ENCODE measurements around the gene TRAF3IP1. TPM values are rescaled to one million over a fixed set of nuclear protein-coding genes. Genes with fewer than 3 reads are reported as not detected.
"Not testable (repeated sequence)": the region's sequence is repeated elsewhere in the genome, so short reads cannot be mapped to it uniquely, and the experiment has no call there.

TRAF3IP1 gene
- polyA plus RNA-seq, 5 donors, result 16.5 to 24.6 (median 18.7) TPM

DNA sequence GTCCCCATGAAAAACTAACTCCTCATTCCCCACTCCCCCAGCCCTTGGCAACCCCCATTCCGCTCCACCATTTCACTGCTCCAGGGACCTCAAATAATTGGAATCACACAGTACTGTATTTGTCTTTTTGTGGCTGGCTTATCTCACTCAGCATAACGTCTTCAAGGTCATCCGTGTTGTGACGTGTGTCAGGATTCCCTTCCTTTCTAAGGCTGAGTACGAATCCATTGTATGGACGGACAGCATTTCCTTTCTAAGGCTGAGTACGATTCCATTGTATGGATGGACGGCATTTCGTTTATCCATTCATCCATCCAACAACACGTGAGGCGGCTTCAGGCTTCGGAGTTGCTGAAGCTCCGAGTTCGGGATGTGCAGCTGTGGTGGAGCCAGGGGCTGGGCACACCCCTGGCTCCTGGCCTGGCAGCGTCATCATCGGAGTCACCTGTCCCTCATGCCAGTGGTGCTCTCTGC lies 105.2 kb downstream of the TRAF3IP1 start:
- no peak for DNase-seq

DNA sequence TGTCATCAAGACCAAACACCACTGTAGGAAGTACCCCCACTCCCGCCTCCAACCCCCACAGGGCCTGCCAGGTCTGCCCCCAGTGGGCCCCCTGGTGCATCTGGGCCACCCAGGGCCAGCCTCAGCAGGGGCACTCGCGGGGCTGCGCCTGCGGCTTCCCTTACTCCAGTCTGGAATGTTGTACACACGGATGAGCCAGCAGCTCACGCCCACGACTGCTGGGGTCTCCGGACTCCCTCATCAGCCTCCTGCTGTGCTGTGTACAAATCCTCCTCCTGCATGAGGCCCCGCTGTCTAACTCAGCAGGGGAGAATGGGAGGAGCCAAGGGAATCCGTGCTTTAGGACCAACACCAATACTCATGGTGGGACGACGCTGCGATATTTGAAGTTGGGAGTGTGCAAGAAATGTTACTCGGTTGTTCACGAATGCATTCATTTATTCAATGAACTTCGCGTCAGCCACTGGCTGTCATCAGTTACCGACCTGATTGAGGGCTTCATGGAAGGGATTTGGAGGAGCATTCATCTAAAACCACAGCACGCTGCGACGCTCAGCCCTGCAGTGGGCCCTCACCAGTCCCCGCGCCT lies 105.8 kb downstream of the TRAF3IP1 start:
- no peak for DNase-seq

DNA sequence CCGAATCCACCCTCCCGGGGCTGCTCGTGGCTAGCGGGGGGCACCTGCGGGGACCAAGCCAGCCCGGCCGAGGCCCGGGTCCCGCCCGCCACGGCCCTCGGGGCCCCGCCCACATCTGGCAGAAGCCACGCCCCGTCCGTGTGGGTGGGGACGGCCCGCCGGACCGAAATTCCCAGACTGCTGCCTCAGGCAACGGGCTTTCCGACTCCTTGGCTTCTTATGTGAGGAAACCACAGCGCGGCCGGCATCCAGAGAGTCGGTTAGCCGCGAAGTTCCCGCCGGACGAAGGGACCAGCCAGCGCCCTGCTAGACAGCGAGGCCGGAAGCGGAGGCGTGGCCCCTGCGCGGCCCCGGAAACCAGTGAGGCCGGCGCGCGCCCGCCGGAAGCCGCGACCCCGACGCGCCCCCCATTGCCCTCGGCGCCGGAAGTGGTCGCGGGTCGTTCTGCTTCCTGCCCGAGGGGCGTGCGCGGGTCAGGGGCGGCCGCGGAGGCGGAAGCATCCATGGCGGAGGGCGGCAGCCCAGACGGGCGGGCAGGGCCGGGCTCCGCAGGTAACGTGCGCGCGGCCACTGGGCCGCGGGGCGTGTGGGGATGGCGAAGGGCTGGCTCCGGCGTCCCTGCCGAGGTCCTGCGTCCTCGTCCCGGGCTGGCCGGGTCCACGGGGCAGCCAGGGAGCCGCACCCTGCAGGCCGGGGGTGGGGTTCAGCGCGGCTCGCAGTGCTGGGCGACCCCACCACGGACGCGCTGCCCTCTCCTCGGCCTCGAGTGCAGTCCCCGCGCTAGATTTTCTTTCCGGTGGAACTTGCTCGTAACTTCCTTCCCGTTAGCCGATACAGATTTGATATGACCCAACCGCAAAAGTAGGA lies 106.5 kb downstream of the TRAF3IP1 start, which contains the start of gene ASB1:
Gene ASB1, plus strand, starts transcription at position 360 of the 867 bp plus-strand sequence. Its CDS starts 144 bp downstream, at position 504.
- peak; percentile 82 for DNase-seq

DNA sequence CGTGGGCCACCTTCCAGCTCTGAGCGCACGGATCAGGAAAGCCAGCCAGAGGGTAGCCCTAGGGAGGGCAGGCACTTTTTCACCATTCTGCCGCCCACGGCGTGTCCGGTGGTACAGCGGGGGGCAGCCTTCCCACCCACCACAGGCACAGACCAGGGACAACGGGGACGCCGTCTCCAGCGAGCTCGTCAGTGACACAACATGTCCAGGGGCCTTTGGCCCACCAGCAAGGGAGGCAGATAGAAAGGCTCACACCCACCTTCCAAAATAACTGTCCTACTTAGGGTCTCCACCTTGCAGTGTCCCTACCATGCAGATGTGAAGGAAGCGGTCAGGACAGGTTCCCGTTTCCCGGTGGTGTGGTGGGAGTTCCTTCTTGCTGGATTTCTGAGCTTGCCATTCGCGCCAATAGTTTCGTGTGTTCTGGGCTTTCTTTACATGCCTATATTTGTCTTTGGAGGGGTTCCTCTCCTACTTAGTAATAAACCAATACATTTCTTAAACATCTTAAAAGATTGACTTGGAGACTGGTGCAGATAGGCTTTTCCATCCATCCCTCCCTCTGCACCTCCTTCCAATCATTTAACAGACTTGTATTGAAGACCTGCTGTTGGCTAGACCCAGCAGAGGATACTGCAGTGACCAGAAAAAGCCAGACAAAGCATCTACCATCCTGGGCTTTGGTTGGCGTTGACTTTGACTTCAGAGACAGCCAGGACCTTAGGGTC lies 107.3 kb downstream of the TRAF3IP1 start:
- no peak for DNase-seq

DNA sequence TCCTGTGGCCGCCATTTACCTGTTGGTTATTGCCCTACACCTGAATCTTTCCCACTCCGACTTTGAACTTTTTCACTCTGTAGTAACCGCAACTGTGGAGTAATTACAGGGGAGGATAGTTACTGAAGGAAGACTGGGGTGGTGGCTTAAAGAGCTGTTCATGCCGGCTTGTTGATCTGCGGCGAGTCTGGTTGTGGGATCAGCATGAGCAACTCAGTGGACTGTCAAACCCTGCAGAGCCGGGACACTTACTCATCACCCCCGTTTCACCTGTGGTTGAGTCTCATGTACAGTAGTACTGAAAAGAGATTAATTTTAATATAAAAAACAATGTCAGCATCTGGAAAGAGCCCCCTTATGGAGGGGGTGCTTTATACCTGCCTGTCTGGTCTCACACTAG lies 108.5 kb downstream of the TRAF3IP1 start:
- DNase-seq, result no peak

DNA sequence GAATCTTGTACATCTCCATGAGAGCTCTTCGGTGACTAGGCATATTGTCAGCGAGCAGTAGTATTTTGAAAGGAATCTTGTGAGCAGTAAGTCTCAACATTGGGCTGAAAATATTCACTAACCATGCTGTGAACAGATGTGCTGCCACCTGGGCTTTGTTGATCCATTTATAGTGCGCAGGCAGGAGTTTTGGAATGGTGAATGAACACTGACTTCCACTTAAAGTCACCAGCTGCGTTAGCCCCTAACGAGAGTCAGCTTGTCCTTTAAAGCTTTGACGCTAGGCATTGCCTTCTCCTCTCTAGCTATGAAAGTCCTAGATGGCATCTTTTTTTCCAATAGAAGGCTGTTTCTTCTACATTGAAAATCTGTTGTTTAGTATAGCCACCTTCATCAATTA lies 110.5 kb downstream of the TRAF3IP1 start:
- DNase-seq, result no peak

DNA sequence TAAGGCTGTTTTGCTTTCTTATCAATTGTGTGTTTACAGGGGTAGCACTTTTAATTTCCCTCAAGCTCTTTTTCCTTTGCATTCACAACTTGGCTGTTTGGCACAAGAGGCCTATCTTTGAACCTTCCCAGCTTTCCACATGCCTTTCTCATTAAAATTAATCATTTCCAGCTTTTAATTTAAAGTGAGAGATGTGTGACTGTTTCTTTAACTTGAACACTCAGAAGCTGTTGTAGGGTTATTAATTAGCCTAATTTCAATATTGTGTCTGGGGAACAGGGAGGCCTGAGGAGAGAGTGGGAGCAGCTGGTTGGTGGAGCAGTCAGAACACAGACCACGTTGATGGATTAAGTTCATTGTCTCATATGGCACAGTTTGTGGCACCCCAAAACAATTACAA lies 111.1 kb downstream of the TRAF3IP1 start:
- DNase-seq, result no peak

DNA sequence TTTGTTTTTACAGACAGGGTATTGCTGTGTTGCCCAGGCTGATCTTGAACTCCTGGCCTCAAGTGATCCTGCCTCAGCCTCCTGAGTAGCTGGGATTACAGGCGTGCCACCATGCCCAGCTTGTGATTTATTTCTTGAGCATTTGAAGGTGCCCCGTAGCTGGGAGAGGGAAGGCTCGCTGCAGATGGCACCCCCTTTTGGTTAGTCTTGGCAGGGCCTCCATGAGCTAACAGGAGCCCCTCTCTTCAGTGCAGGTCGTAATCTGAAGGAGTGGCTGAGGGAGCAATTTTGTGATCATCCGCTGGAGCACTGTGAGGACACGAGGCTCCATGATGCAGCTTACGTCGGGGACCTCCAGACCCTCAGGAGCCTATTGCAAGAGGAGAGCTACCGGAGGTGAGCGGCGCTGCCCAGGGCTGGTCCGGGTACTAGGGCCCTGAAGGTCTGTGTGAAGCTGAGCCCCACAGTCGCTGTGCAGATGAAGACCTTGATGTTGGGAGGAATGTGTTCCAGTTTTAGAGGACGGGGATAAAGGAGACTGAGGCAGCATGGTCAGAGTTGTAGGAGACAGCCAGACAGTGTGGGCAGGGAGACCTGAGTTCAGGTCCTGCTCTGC lies 113.1 kb downstream of the TRAF3IP1 start:
- no peak for DNase-seq

DNA sequence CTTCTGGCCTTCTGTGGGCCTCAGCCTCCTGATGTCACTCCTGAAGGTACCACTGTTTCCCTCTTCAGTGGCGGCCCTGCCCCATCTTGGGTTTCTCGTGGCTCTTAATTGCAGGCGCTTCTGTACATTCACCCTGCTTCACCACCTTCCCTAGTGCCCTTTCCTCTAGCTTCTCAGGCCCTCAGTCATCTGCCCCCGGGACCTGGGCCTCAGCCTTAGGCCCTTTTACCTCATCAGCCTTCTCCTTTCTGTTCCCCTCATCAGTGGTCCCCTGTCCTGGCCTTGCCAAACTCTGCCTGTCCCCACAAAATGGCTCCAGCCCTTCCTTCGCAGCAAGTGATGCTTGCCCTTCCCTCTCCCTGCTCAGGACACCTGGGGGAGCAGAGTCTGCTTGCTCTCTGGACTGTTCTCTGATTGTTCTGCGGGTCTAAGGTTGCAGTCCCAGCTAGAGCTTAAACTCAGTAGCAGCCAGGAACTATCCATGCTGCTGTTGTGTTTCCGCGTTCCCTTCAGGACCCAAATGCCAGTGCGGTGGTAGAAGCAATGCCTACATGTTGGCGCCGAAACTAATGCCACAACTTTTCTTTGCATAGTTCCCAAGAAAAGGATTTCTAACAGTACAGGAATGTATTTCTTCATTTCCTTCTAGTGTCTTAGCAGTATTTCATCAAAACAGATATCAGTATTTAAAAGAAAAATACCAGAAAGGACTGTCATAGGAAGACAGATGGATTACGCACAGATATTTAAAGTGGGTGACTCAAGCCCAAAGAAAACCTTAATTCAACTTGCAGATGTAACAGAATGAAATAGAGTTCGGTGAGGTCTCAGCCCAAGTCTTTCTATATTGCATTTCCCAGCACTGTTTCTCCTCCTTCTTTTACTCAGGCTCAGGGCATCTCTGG lies 113.9 kb downstream of the TRAF3IP1 start:
- no peak for DNase-seq

DNA sequence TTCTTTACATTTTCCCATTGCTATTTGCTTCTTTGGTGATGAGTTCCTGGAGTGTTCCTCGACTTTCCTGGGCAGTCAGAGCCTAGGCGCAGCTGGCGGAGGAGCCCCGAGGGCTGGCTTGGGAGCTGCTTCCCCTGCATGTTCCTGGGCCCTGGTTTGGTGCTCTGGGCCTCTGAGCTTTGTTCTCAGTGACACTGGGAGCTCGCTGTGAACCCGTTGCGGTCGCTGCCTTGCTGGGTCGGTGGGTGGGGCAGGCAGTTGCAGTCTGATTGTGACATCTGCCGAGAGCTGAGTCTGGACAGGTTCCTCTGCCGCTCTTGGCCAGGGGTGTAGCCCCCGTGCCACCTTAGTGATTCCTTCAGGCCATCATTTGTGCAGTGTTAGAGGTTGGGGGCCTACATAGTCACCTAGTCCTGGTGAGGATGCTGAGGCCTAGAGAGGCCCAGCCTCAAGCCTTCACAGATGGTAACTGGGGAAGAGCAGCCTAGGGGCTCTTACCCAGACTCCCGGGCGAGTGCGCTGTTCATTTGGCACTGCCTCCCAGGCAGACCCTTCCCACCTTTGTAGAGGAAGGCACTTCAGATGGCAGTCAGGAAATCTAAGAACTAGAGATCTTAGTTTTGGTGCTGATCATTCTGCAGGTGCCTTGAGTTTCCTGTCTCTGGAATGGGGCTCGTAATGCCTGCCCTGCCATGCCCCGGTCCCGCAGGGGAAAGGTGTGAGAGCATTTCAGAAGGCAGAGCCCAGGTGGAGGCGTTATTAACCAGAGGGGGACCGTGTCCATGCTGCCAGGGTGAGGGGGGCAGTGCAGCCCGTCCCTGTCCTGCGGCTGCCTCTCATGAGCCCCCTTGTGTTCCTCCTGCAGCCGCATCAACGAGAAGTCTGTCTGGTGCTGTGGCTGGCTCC lies 114.8 kb downstream of the TRAF3IP1 start:
- DNase-seq, result no peak

DNA sequence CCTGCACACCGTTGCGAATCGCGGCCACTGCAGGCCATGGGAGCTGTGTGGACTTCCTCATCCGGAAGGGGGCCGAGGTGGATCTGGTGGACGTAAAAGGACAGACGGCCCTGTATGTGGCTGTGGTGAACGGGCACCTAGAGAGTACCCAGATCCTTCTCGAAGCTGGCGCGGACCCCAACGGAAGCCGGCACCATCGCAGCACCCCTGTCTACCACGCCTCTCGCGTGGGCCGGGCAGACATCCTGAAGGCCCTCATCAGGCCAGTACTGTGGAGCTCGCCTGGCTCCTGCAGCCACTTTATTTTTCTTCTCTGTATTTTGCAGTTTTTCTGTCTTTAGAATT lies 115.4 kb downstream of the TRAF3IP1 start:
- no peak for DNase-seq

DNA sequence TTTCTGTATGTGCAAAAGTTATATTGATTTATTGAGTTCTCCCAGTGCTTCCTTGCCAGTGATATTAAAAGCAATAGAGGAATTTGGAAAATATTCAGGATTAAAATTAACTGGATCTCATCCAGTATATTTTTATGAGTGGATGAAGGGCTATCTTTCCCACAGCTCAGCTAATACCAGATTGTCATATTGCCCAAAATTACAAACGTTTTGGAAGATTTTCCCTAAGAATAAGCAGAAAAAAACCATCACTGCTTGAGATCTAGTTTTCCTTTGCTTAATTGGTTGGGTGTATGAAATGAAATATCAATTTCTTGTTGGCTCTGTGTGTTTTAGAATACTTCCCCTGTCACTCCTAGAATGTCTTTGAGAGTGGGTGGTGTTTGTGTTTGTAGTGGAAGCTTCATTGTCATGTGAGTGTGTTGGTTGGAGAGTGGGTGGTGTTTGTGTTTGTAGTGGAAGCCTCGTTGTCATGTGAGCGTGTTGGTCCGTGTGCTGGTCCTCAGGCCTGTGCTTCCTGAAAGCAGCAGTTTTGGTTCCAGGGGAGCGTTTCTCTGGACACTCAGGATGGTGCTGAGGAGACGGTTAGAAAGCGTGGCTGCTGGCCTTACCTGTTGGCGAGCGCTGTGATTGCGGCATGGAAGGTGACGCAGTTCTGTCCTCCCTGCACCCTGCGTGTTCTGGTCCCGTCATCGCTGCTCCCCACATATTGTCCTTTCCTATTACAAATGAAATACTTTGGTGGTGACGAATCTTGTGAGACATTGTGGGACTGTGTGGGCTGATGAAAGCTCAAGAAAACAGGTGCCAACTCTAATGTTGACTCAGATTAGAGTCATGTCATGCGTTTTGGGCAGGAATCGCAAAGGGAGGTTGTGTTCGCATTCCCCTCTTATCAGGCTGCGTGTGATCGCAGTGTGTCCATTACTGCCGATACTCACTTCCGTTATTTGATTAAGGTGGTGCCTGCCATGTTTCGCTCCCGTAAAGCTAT lies 118.8 kb downstream of the TRAF3IP1 start:
- DNase-seq, result no peak

DNA sequence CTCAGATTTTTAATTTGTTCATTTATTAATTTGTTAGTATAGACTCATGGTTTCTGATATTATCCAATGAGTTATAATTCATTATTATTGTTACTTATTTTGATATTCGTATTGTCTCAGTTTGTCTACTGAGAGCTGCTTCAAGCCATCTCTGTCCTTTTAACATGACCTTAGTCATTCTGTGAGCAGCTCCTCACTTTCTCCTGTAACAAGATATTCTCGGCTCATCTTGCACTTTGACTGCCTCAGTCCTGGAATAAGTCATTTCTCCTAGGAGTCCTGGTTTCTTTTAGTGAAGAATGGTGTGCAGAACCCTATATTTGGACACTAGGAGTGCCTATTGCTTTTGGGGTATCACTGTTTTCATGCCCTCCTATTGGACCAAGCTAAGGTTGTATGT lies 119.6 kb downstream of the TRAF3IP1 start:
- no peak for DNase-seq

DNA sequence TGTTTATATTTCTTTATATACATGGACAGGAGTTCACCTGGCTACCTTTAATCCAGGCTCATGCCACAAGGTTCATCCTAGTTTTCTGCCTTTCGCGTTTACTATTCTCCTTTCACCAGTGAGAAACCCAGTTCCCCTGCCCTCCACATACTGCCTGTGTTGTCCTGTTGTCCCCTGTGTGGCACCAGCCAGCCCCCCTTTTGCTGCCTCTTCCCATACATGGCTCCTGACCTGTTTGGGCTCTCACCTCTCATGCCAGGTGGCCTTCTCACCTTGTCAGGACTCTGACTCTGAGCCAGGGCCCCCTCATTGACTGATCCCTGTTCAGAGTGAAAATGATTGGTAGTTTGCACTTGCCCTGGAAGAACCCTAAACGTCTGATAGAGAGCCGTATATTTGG lies 120.0 kb downstream of the TRAF3IP1 start:
- no peak for DNase-seq

DNA sequence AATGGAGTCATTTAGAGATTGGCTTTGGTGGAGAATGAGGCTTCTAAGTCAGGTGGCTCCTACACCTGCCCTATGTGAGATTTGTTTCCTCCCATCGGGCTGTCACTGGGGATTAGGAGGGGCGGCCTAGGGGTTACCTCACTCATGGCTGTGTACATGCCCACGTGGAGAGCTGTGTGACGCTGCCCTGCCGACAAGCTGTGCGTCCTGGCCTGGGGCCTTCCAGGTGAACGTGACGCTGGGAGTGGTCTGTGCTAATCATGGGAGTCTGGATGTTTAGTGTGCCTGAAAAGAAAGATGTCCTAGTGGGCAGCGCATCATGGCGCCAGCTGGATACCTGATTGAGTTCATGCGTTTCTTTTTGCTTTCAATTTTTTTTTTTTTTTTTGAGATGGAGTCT lies 120.4 kb downstream of the TRAF3IP1 start:
- no peak for DNase-seq

DNA sequence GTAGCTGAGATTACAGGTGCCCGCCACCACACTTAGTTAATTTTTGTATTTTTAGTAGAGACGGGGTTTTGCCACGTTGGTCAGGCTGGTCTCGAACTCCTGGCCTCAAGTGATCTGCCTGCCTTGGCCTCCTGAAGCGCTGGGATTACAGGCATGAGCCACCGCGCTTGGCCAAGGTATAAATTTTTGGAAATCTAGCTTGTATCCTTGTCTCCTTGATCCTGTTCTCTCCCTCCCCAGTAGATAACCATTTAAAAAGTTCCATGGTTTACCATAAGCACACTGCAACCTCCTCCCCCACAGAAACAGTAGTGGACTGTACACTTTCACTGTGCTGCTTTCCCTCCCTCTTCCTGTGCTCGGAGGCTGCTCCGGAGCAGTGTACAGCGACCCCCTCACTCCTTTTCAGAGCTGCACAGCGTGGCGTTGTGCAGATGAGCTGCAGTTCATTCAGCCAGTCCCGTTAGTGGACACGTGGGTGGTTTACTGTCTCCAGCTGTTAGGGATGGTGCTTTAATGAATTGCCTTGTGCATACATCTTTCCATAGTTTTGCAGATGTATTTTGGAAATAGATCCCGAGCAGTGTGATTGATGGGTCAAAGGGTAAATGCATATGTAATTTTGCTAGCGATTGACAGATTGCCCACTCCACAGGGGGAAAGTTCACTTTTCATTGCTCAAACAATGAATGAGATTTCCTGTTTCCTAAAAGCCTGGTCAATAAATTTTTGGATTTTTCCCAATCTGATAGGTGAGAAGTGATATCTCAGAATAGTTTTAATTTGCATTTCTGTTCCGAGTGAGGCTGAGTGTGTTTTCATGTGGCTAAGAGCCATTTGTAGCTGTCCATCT lies 121.2 kb downstream of the TRAF3IP1 start:
- DNase-seq, result no peak

DNA sequence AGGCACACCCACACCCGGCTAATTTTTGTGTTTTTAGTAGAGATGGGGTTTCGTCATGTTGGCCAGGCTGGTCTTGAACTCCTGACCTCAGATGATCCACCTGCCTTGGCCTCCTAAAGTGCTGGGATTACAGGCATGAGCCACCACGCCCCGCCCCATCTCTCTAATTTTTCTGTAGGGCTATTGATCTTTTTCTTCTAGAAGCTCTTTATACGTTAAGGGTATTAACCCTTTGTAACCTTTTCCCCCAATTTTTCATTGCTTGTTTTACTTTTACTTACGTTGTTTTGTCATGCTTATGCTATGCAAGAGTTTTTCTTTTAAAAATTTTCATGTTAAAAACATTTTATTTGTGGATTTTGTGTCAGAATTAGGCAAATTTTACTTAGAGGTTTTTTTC lies 121.9 kb downstream of the TRAF3IP1 start:
- DNase-seq, result not testable (repeated sequence)

DNA sequence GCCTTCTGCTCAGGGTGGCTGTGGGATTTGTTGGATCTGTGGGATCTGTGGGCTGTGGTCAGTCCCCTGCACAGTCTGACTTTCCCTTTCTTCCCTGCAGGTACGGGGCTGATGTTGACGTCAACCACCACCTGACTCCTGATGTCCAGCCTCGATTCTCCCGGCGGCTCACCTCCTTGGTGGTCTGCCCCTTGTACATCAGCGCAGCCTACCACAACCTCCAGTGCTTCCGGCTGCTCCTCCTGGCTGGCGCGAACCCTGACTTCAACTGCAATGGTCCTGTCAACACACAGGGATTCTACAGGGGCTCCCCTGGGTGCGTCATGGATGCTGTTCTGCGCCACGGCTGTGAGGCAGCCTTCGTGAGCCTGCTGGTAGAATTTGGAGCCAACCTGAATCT lies 123.9 kb downstream of the TRAF3IP1 start:
- no peak for DNase-seq

All from right lung (tissue), 5 donors.